Measurements from ENCODE around the gene SYNPO2L. TPM values are rescaled to one million over a fixed set of nuclear protein-coding genes. Genes with fewer than 3 reads are reported as not detected.

SYNPO2L gene
- total RNA-seq, 4 donors from 2014 or later, result 0.19 to 0.48 (median 0.24) TPM

- peak overlapping the region; percentile 22 to 76 (median 64) for H3K27ac ChIP-seq
Observed at GRCh38 chr10:73647875-73648651, 7.8 kb downstream of the SYNPO2L start.

GRCh38 chr10:73647211-73647874 lies 8.5 kb downstream of the SYNPO2L start:
- no peaks in the 10 kb centered on the region for H3K27me3 ChIP-seq
- TF ChIP-seq POLR2A (IDR thresholded peaks at IDR 0.05) (no peak), CTCF (IDR thresholded peaks at IDR 0.05) (no peak)
- peaks cover 8 to 22% (median 12%) of the 10 kb centered on the region in 3 donors for H3K4me1 ChIP-seq
- H3K4me3 ChIP-seq, result peak overlapping the region; percentile 55 to 74 (median 72)
- no peaks in the 10 kb centered on the region for H3K9me3 ChIP-seq
- no peaks in the 10 kb centered on the region for H3K36me3 ChIP-seq
- peak overlapping the region; percentile 22 to 76 (median 64) for H3K27ac ChIP-seq
- DNase-seq, result no peak
- 0 to 36% methylated on average over 2 to 6 of the region's 32 CpGs for WGBS, 2 donors
- intact Hi-C loops (cut with DNase I), result no loop called here

More at GRCh38 chr10:73647875-73648651, 7.8 kb downstream of the SYNPO2L start:
- Histone ChIP-seq H3K36me3 (no peaks in the 10 kb centered on the region), H3K27me3 (no peaks in the 10 kb centered on the region), H3K4me3 (peak overlapping the region; percentile 55 to 74 (median 72)), H3K9me3 (no peaks in the 10 kb centered on the region), H3K4me1 (peaks cover 8 to 22% (median 12%) of the 10 kb centered on the region in 3 donors)
- intact Hi-C loops (cut with DNase I), result no loop called here
- no peak for TF ChIP-seq CTCF (IDR thresholded peaks at IDR 0.05)
- no peak for TF ChIP-seq POLR2A (IDR thresholded peaks at IDR 0.05)
- no peak for DNase-seq
- WGBS, 2 donors, result 15 to 22% methylated on average over 11 to 12 of the region's 35 CpGs

- intact Hi-C loops (cut with DNase I), result no loop called here
- Histone ChIP-seq H3K4me1 (peaks cover 8 to 22% (median 12%) of the 10 kb centered on the region in 3 donors), H3K27me3 (no peaks in the 10 kb centered on the region), H3K36me3 (no peaks in the 10 kb centered on the region), H3K4me3 (no peak overlapping the region), H3K27ac (no peak overlapping the region), H3K9me3 (no peaks in the 10 kb centered on the region)
- TF ChIP-seq POLR2A (IDR thresholded peaks at IDR 0.05), result no peak
- no peak for TF ChIP-seq CTCF (IDR thresholded peaks at IDR 0.05)
- WGBS, 2 donors, result 85 to 96% methylated on average over 3 to 7 of the region's 9 CpGs
- DNase-seq, result no peak
Observed at GRCh38 chr10:73646598-73647041, 9.2 kb downstream of the SYNPO2L start.

- Histone ChIP-seq H3K4me3 (no peak overlapping the region), H3K27ac (no peak overlapping the region), H3K27me3 (no peaks in the 10 kb centered on the region), H3K4me1 (peaks cover 8 to 22% (median 12%) of the 10 kb centered on the region in 3 donors), H3K36me3 (no peaks in the 10 kb centered on the region), H3K9me3 (no peaks in the 10 kb centered on the region)
- intact Hi-C loops (cut with DNase I), result no loop called here
- 67 to 68% methylated on average over 3 of the region's 3 CpGs for WGBS, 2 donors
- TF ChIP-seq POLR2A (IDR thresholded peaks at IDR 0.05), result no peak
- no peak for TF ChIP-seq CTCF (IDR thresholded peaks at IDR 0.05)
- no peak for DNase-seq
Observed at GRCh38 chr10:73645251-73645650, 10.6 kb downstream of the SYNPO2L start.

- TF ChIP-seq CTCF (IDR thresholded peaks at IDR 0.05), result no peak
- TF ChIP-seq POLR2A (IDR thresholded peaks at IDR 0.05), result no peak
- H3K36me3 ChIP-seq, result no peaks in the 10 kb centered on the region
- intact Hi-C loops (cut with DNase I), result no loop called here
- no peak overlapping the region for H3K27ac ChIP-seq
- no peak for DNase-seq
- WGBS, 2 donors, result 50 to 59% methylated on average over 1 of the region's 1 CpG
- H3K9me3 ChIP-seq, result no peaks in the 10 kb centered on the region
- no peaks in the 10 kb centered on the region for H3K27me3 ChIP-seq
- peaks cover 8 to 22% (median 12%) of the 10 kb centered on the region in 3 donors for H3K4me1 ChIP-seq
- H3K4me3 ChIP-seq, result no peak overlapping the region
Observed at GRCh38 chr10:73644767-73645166, 11.1 kb downstream of the SYNPO2L start.
